ENCODE data around the gene PFKM. TPM values are rescaled to one million over a fixed set of nuclear protein-coding genes. Genes with fewer than 3 reads are reported as not detected.
"Not testable (repeated sequence)": the region's sequence is repeated elsewhere in the genome, so short reads cannot be mapped to it uniquely, and the experiment has no call there.

PFKM gene
- total and polyA plus RNA-seq, 2 donors from 2014 or later = 67.7 to 69.6 TPM

DNA sequence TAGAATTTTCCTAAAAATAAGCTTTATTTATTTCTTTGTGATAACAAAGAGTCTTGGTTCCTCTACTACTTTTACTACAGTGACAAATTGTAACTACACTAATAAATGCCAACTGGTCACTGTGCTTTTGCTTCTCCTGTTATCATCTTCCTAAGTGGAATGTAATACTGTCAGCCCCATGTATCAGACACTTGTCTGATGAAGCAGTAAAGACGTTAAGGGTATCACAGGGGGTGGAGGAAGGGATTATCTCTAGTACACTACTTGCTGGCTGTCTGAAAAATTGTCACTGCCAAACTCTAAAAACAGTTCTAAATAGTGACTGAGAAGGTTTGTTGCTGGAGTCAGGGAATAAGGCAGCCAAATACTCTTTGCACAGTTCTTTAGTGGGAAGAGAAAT is 26.8 kb downstream of the PFKM start:
- Histone ChIP-seq H3K27ac (ENCODE audit: low read depth in 2 of 2, low read length in 2 of 2) (no peak overlapping the region), H3K4me3 (ENCODE audit: low read length in 3 of 3) (no peak overlapping the region), H3K9me3 (ENCODE audit: control insufficient read depth in 2 of 3, insufficient read depth in 1 of 3, low read length in 3 of 3) (no peaks in the 10 kb centered on the region), H3K36me3 (ENCODE audit: control insufficient read depth in 2 of 3, insufficient read depth in 3 of 3, low read length in 3 of 3) (peaks cover 2 to 67% (median 48%) of the 10 kb centered on the region in 3 donors), H3K9ac (ENCODE audit: low read length in 3 of 3) (no peak overlapping the region), H3K27me3 (ENCODE audit: control insufficient read depth, insufficient read depth, low read length) (no peaks in the 10 kb centered on the region), H3K4me1 (ENCODE audit: control insufficient read depth in 2 of 3, insufficient read depth in 2 of 3, low read depth in 1 of 3, low read length in 3 of 3) (no peaks in the 10 kb centered on the region)
- TF ChIP-seq, protein P1, sequence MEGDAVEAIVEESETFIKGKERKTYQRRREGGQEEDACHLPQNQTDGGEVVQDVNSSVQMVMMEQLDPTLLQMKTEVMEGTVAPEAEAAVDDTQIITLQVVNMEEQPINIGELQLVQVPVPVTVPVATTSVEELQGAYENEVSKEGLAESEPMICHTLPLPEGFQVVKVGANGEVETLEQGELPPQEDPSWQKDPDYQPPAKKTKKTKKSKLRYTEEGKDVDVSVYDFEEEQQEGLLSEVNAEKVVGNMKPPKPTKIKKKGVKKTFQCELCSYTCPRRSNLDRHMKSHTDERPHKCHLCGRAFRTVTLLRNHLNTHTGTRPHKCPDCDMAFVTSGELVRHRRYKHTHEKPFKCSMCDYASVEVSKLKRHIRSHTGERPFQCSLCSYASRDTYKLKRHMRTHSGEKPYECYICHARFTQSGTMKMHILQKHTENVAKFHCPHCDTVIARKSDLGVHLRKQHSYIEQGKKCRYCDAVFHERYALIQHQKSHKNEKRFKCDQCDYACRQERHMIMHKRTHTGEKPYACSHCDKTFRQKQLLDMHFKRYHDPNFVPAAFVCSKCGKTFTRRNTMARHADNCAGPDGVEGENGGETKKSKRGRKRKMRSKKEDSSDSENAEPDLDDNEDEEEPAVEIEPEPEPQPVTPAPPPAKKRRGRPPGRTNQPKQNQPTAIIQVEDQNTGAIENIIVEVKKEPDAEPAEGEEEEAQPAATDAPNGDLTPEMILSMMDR (IDR thresholded peaks at IDR 0.05; ENCODE audit: borderline replicate concordance, extremely low read depth, insufficient read depth) = no peak
- intact Hi-C loops (cut with DNase I) = no loop called here
- DNase-seq = no peak
- no peak for FAIRE-seq

DNA sequence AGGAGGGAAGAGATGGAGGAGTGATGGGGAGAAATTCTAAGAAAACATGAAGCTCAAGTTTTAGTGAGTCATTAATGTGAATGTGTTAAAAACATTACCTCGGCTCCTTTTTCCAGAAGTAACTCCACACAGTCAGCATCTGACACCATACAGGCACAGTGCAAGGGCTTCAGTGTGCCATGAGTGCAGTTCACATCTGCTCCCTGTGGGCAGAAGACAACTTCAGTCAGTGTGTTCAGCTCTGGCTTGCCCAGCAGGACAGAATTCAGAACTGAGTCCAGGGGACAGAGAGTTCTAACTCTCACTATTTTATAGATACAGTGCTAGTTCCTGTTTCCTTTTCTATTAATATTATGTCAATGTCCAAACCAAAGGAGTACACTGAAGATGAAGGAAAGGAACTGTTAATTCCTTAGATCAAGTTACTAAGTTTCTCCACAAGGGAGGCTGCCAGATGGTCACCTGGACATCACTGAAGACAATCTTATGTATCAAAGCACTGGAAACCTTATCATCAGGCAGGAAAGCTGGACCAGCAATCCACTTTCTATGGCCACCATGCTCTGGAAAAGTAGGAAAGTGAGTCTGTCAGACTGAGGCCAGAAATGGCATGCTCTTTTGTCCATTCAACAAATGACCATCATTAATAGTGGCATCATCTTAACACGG is 32.1 kb downstream of the PFKM start:
- Histone ChIP-seq H3K36me3 (ENCODE audit: control insufficient read depth in 2 of 3, insufficient read depth in 3 of 3, low read length in 3 of 3) (peaks cover 2 to 54% (median 38%) of the 10 kb centered on the region in 3 donors), H3K27ac (ENCODE audit: low read depth in 2 of 2, low read length in 2 of 2) (no peak overlapping the region), H3K27me3 (ENCODE audit: control insufficient read depth, insufficient read depth, low read length) (no peaks in the 10 kb centered on the region), H3K4me3 (ENCODE audit: low read length in 3 of 3) (no peak overlapping the region), H3K9me3 (ENCODE audit: control insufficient read depth in 2 of 3, insufficient read depth in 1 of 3, low read length in 3 of 3) (no peaks in the 10 kb centered on the region), H3K4me1 (ENCODE audit: control insufficient read depth in 2 of 3, insufficient read depth in 2 of 3, low read depth in 1 of 3, low read length in 3 of 3) (no peaks in the 10 kb centered on the region), H3K9ac (ENCODE audit: low read length in 3 of 3) (no peak overlapping the region)
- intact Hi-C loops (cut with DNase I) = no loop called here
- no peak for DNase-seq
- TF ChIP-seq, protein P1 (IDR thresholded peaks at IDR 0.05; ENCODE audit: borderline replicate concordance, extremely low read depth, insufficient read depth) = no peak
- FAIRE-seq = no peak

DNA sequence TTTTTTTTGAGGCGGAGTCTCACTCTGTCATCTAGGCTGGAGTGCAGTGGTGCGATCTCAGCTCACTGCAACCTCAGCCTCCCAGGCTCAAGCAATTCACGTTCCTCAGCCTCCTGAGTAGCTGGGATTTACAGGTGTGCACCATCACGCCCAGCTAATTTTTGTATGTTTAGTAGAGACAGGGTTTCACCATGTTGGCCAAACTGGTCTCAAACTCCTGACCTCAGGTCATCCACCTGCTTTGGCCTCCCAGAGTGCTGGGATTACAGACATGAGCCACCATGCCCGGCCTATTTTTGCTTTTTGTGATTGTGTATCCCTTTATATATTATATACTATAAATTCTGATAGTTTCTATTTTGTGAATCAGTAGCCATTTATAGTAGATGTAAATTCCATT is 36.6 kb downstream of the PFKM start:
- peak overlapping the region in 1 of 3 donors; percentile 18 for H3K4me3 ChIP-seq (ENCODE audit: low read length in 3 of 3)
- intact Hi-C loops (cut with DNase I); H3K4me1 ChIP-seq (ENCODE audit: control insufficient read depth in 2 of 3, insufficient read depth in 2 of 3, low read depth in 1 of 3, low read length in 3 of 3); H3K9me3 ChIP-seq (ENCODE audit: control insufficient read depth in 2 of 3, insufficient read depth in 1 of 3, low read length in 3 of 3); DNase-seq; H3K27ac ChIP-seq (ENCODE audit: low read depth in 2 of 2, low read length in 2 of 2); H3K27me3 ChIP-seq (ENCODE audit: control insufficient read depth, insufficient read depth, low read length); H3K9ac ChIP-seq (ENCODE audit: low read length in 3 of 3); FAIRE-seq: not testable (repeated sequence)
- peaks cover 0 to 23% (median 15%) of the 10 kb centered on the region in 3 donors for H3K36me3 ChIP-seq (ENCODE audit: control insufficient read depth in 2 of 3, insufficient read depth in 3 of 3, low read length in 3 of 3)

DNA sequence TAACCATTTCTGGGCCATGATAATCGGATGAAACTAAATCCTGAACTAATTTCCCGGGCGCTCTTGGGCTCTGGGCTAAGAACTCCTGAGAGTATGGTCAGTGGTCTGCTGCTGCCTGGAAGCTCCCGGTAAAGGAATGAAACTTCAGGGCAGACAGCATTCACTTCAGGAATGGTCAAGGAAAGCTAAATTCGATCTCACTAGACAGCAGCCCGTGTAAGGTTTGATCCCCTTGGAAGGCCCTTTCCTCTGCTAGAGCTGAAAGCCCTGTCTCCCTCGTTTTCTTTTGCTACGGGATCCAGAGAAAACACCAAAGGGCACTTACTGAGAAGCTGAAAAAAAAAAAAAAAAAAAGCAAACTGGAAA is 37.5 kb downstream of the PFKM start:
- Histone ChIP-seq H3K27me3 (ENCODE audit: control insufficient read depth, insufficient read depth, low read length) (no peaks in the 10 kb centered on the region), H3K9me3 (ENCODE audit: control insufficient read depth in 2 of 3, insufficient read depth in 1 of 3, low read length in 3 of 3) (no peaks in the 10 kb centered on the region), H3K4me3 (ENCODE audit: low read length in 3 of 3) (peak overlapping the region; percentile 98 to 100 (median 98)), H3K9ac (ENCODE audit: low read length in 3 of 3) (peak overlapping the region; percentile 43 to 99 (median 93)), H3K27ac (ENCODE audit: low read depth in 2 of 2, low read length in 2 of 2) (peak overlapping the region in 1 of 2 donors; percentile 87), H3K4me1 (ENCODE audit: control insufficient read depth in 2 of 3, insufficient read depth in 2 of 3, low read depth in 1 of 3, low read length in 3 of 3) (peaks cover 0 to 2% (median 0%) of the 10 kb centered on the region in 3 donors), H3K36me3 (ENCODE audit: control insufficient read depth in 2 of 3, insufficient read depth in 3 of 3, low read length in 3 of 3) (peaks cover 0 to 15% (median 7%) of the 10 kb centered on the region in 3 donors)
- FAIRE-seq (no peak), DNase-seq (no peak)
- TF ChIP-seq, protein P1 (IDR thresholded peaks at IDR 0.05; ENCODE audit: borderline replicate concordance, extremely low read depth, insufficient read depth) = no peak
- intact Hi-C loops (cut with DNase I) = no loop called here

Measured in kidney (tissue), 14 donors.